Skeletal muscle cell (primary cell): ENCODE measurements around the gene NFASC.

ENCODE experiments used
- DNase-seq: peaks from one replicate; pipeline ENCODE4 v3.0.0-alpha.2; 2010; ENCODE audit warnings: low read depth
- H3K4me3 ChIP-seq: 2 replicates; pipeline ENCODE4 v1.5.1; 2011; ENCODE audit warnings: low read depth, mild to moderate bottlenecking, control low read depth, low read length, moderate library complexity

Gene NFASC

GRCh38 chr1:204991342-204991844 is 120.7 kb downstream of the NFASC start:
- no peak for DNase-seq
- no peak overlapping the region for H3K4me3 ChIP-seq

- H3K4me3 ChIP-seq = no peak overlapping the region
- DNase-seq = no peak
These were observed 121.7 kb downstream of the NFASC start for GRCh38 chr1:204992201-204992997.

DNA sequence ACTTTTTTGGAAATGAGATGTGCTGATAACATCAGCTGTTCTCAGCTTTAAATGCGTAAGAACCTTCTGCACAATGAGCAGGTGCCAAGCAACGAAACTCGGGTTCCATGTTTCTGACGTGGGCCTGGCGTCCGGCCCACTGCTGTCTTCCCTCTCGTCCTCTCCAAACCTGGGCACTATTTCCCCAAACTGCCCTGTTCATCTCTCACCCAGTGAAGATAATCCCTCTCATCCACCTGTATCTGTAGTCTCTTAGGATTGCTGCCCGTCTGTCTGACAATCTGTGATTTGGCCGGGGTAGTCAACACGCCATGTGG is 122.3 kb downstream of the NFASC start:
- no peak for DNase-seq
- H3K4me3 ChIP-seq = no peak overlapping the region

DNA sequence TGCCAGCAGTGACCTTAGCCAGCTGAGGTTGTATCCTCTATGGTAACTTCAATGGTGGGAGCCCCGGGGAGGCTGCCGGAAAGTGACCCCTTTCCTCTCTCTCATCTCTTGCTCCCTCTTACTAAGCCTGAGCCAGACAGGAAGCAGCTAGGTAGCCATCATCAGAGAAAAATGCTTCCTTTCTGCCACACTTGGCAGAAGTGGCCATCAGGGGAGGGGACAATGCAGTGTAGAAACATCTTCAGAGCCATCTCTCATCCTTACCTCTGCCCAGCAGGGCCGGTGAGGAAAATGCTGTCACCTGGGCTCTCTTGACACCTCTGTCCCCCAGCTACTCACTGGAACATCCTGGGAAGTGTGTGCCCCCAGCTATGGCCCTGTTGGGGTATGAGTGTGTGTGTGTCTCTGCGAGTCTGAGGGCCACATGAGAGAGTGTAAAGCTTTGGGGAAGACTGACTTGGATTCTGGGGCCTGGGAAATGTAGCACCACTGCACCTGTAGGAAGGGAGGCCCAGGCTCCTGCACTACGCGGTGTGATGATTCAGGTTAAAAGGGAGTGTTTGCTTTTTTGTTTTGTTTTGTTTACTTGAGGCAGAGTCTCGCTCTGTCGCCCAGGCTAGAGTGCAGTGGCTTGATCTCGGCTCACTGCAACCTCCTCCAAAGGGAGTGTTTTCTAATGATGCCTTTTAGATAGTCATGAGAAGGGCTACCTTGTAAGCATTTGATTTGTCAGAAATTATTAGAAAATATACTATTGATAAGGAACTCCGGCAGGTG is 123.6 kb downstream of the NFASC start:
- DNase-seq = no peak
- no peak overlapping the region for H3K4me3 ChIP-seq

- no peak for DNase-seq
- no peak overlapping the region for H3K4me3 ChIP-seq
These were observed 126.3 kb downstream of the NFASC start for GRCh38 chr1:204996981-204997380.

GRCh38 chr1:204997591-204998355 is 127.1 kb downstream of the NFASC start:
- no peak for DNase-seq
- no peak overlapping the region for H3K4me3 ChIP-seq

DNA sequence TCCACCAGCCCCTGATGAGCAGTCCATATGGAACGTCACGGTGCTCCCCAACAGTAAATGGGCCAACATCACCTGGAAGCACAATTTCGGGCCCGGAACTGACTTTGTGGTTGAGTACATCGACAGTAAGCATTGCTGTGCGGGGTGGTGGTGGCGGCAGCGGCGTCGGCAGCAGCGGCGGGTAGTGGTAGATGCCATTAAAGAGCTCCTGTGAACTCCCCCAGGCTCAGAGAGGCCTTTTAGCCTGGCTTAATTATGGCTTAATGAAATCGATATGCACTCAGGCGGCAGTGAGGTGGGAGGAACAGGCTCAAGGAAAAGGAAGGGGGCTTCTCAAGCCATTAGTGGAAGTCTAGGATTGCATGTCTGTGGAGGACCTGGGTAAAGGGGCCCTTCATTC is 130.5 kb downstream of the NFASC start:
- H3K4me3 ChIP-seq = no peak overlapping the region
- no peak for DNase-seq

DNA sequence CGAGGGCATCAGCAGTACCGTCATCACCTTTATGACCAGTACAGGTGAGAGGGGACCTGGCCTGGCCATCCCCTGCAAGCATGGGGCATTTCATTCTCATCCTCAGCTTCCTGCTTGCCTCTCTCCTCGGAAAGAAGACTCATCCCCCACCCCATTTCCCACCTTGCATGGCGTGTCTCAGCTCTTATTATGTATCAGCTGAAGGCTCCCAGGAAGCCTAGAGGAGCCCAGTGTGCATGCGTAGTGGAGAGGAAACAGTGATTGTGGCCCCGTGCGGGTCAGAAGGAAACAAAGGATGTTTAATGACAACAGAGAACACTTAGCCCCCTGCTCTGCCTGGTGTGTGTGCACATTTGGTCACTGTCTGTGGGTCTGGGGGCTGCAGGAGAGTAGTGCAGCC is 132.0 kb downstream of the NFASC start:
- no peak for DNase-seq
- H3K4me3 ChIP-seq = no peak overlapping the region

- no peak overlapping the region for H3K4me3 ChIP-seq
- DNase-seq = no peak
These were observed 132.9 kb downstream of the NFASC start for GRCh38 chr1:205003358-205004131.

DNA sequence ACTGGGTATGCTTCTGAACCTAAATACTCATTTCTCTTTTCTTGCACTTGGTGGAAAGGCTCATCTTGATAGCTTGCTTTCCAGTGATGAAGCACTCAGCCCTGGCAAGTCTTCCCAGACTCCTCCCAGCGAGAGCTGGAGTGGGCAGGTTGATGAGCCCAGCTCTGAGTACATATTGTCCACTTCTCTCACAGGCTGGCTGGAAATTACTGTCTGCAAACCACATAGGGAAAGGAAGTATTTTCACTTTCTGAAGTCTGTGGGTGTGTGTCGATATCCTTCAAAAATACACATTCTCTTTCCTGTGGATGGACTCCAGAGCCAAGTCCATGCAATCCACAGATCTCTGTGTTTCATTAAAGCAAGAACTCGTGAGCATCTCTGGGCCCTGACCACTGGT is 133.7 kb downstream of the NFASC start:
- DNase-seq = peak; percentile 31
- H3K4me3 ChIP-seq = no peak overlapping the region

DNA sequence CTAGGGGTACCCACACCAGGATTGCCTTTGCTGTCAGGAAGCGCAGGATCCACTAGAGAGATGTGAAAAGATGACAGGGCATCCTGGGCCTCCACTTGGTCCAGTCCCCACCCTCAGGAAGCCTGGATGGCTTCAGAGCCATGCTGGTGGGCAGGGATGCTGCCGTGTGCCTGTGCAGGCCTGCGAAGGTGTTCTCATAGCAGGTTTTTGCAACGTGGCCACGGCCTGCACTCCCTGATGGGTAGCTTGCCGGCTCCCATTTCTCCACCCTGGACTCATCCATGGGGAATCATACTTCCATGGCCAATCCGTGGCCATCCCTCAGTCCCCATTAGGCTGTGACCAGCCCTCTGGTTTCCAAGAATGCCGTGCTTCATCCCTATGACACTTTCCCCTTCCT is 138.2 kb downstream of the NFASC start:
- no peak overlapping the region for H3K4me3 ChIP-seq
- DNase-seq = no peak

- DNase-seq = no peak
- no peak overlapping the region for H3K4me3 ChIP-seq
These were observed 139.0 kb downstream of the NFASC start for GRCh38 chr1:205009670-205010069.

DNA sequence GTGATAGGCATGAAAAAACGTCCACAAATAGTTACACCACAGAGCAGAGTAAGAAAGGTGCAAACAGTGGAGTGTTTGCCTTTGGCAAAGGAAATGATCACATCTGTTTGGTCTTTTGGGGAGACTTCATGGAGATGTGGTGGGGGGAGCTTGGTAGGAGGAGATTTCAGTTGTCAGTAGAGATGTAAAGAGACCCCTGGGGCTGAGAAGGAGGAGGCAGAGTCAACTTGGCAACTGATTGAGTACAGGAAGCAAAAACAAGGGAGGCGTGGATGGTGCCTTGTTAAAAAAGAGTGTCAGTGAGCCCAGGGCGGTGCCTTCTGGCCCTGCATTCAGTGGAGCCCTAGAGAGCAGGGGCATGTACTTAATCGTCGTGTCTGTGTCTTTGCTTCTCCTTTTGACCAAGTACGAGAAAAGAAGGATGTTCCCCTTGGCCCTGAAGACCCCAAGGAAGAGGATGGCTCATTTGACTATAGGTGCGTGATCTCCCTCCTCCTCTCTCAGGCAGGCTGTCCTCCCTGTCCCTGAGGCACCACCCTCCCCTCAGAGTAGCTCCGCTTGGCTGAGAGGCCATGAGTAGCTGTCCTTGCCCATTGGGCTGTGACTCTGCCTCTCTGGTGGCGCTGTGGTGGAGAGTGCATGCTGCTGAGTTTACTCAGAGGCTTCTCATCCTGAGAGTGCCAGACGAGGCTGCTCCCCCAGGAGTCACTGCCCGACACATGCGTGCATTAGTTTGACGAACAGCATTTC is 141.9 kb downstream of the NFASC start:
- H3K4me3 ChIP-seq = no peak overlapping the region

DNA sequence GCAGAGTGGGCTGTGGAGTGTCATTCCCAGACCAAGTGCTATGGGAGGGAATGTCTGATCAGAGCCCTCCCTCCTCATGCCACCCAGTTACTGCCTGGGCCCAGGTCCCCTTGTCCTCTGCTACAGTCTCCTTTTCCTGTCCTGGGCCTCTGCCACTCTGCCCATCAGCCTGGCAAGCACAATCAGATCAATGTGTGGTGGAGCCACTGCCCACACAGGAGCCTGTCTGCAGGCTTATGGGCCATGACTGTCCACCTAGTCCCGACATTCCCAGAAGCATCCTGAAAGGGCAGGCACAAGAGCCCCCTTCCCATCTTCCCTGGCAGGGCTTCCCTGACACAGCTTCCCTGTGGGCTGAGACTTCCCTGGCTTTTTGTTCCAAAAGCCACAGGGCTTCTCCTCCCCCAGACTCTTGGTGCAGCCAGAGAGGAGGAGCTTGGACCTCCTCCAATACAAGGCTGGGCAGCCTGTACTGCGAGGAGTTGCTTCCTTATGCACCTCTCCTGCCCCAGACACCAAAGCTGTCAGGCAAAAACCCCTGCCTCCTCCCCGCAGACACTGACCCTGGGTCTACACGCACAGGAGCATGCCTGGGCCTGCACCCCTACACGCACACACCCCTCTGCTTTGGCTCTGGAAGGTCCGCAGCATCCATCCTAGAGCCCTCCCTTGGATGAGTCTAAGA is 143.2 kb downstream of the NFASC start:
- DNase-seq = peak; percentile 9
- no peak overlapping the region for H3K4me3 ChIP-seq

More for the DNA sequence above, 141.9 kb downstream of the NFASC start:
- no peak for DNase-seq

GRCh38 chr1:205014783-205015182 is 144.1 kb downstream of the NFASC start:
- DNase-seq = no peak
- H3K4me3 ChIP-seq = no peak overlapping the region

DNA sequence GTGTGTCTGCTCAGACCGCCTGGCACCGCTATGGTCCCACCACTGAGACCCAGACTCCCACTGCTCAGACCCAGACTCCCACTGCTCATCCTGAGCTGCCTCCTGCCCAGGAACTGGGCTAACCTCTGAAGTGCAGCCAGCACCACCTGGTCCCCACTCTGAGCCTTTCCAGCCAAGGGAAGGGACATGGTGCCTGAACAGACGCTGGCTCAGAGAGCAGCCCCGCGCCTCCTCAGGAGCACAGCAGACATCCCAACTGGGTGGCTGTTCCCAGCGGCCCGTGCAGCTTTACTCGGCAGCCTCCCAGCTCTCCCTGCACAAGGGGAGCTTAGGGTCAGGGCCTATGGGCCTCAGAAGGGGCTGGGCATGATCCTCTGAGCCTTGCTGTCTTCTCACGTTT is 144.6 kb downstream of the NFASC start:
- H3K4me3 ChIP-seq = no peak overlapping the region
- no peak for DNase-seq

DNA sequence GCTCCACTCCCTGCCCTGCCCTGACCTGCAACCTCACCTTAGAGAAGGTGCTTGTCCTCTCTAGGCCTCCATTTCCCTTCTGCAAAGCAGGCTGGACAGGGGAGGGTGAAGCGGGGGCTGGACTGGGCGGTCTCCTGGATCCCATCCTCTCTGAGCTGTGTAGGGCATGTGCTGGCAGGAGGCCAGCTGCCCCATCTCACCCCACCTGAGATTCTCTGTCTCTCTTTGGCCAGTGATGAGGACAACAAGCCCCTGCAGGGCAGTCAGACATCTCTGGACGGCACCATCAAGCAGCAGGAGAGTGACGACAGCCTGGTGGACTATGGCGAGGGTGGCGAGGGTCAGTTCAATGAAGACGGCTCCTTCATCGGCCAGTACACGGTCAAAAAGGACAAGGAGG is 145.4 kb downstream of the NFASC start:
- DNase-seq = no peak
- no peak overlapping the region for H3K4me3 ChIP-seq

GRCh38 chr1:205016584-205016983 is 145.9 kb downstream of the NFASC start:
- no peak for DNase-seq
- no peak overlapping the region for H3K4me3 ChIP-seq
